NK-92 (cell line): ENCODE measurements around the gene TSPOAP1.

ENCODE experiments used
- DNase-seq: peaks from one replicate; lab custom pipeline; 2025; ENCODE audit not compliant: unreplicated experiment; lab: John Stamatoyannopoulos, UW

Gene TSPOAP1

GRCh38 chr17:58264407-58265103, 64.0 kb downstream of the TSPOAP1 start:
- DNase-seq, result no peak

DNA sequence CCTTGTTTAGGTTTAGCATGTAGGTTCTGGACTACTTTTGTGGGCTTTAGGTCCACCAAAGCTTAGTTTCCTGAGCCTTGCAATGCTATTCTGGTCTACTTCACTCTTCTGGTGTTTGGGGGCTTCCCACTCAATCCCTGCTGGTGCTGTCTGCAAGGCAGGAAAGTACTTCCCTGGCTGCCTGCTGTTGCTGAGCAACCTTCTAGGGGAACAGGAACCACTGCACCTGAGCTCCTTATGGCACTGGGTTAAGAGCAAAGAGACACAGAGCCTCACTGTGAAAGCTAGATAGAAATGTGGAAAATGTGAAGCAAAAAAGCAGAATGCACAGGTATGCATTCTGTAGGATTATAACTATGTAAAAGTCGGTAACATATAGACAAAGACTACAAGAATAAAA, 64.8 kb downstream of the TSPOAP1 start:
- DNase-seq, result no peak

GRCh38 chr17:58262149-58262548, 66.4 kb downstream of the TSPOAP1 start:
- no peak for DNase-seq

GRCh38 chr17:58254803-58255202, 73.8 kb downstream of the TSPOAP1 start:
- no peak for DNase-seq

DNA sequence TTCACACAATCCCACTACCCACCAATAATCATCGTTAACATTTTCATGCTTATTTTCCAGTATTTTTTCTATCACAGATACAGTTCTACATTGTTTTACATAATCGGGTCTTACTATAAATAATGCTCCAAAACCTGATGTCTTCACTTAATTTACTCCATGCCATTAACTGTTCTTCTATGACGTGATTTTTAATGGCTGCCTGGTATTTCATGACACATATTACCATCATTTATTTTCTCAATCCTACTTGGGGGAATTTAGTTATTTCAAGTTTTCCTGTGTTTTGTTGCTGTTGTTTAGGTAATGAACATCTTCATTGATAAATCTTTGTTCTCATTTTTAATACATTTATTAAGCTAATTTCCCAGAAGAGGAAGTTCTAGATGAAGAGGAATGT, 75.5 kb downstream of the TSPOAP1 start:
- DNase-seq, result no peak

DNA sequence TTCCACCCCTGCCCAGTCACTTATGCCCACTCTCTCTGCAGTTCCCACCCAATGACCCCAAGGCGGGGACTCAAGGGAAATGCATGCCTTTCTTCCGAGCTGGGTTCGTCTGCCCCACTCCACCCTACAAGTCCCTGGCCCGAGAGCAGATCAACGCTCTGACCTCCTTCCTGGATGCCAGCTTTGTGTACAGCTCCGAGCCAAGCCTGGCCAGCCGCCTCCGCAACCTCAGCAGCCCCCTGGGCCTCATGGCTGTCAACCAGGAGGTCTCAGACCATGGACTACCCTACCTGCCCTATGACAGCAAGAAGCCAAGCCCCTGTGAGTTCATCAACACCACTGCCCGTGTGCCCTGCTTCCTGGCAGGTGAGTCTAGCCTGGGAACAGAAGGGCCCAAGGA, 76.5 kb downstream of the TSPOAP1 start:
- DNase-seq, result no peak
